Measurements from ENCODE around the gene MAP3K8. TPM values are rescaled to one million over a fixed set of nuclear protein-coding genes. Genes with fewer than 3 reads are reported as not detected.

Gene MAP3K8
- total and polyA plus RNA-seq, 2 of the 8 experiments (the other 6 are each of a cell fraction or from before 2014, with no cell fraction given), result 5.6 to 6.0 TPM

DNA sequence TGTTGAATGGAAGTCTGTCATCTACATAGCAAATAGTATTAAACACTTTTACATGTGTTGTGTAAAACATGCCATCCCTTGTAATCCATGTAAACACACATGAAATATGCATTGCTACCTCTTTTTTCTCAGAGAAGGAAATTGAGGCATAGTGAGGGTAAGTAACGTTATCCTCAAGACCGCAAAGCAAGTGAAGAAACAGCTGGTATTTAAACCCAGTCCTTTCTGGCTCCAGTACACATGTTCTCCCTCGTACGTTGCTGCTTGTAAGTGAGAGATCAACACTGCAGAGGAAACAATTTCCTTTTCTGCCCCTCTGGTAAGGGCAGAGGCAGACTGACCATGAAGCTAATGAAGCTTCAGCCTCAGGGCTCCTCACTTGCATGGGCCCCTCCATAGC lies 28.5 kb downstream of the MAP3K8 start (continued):
- TF ChIP-seq, protein P1, sequence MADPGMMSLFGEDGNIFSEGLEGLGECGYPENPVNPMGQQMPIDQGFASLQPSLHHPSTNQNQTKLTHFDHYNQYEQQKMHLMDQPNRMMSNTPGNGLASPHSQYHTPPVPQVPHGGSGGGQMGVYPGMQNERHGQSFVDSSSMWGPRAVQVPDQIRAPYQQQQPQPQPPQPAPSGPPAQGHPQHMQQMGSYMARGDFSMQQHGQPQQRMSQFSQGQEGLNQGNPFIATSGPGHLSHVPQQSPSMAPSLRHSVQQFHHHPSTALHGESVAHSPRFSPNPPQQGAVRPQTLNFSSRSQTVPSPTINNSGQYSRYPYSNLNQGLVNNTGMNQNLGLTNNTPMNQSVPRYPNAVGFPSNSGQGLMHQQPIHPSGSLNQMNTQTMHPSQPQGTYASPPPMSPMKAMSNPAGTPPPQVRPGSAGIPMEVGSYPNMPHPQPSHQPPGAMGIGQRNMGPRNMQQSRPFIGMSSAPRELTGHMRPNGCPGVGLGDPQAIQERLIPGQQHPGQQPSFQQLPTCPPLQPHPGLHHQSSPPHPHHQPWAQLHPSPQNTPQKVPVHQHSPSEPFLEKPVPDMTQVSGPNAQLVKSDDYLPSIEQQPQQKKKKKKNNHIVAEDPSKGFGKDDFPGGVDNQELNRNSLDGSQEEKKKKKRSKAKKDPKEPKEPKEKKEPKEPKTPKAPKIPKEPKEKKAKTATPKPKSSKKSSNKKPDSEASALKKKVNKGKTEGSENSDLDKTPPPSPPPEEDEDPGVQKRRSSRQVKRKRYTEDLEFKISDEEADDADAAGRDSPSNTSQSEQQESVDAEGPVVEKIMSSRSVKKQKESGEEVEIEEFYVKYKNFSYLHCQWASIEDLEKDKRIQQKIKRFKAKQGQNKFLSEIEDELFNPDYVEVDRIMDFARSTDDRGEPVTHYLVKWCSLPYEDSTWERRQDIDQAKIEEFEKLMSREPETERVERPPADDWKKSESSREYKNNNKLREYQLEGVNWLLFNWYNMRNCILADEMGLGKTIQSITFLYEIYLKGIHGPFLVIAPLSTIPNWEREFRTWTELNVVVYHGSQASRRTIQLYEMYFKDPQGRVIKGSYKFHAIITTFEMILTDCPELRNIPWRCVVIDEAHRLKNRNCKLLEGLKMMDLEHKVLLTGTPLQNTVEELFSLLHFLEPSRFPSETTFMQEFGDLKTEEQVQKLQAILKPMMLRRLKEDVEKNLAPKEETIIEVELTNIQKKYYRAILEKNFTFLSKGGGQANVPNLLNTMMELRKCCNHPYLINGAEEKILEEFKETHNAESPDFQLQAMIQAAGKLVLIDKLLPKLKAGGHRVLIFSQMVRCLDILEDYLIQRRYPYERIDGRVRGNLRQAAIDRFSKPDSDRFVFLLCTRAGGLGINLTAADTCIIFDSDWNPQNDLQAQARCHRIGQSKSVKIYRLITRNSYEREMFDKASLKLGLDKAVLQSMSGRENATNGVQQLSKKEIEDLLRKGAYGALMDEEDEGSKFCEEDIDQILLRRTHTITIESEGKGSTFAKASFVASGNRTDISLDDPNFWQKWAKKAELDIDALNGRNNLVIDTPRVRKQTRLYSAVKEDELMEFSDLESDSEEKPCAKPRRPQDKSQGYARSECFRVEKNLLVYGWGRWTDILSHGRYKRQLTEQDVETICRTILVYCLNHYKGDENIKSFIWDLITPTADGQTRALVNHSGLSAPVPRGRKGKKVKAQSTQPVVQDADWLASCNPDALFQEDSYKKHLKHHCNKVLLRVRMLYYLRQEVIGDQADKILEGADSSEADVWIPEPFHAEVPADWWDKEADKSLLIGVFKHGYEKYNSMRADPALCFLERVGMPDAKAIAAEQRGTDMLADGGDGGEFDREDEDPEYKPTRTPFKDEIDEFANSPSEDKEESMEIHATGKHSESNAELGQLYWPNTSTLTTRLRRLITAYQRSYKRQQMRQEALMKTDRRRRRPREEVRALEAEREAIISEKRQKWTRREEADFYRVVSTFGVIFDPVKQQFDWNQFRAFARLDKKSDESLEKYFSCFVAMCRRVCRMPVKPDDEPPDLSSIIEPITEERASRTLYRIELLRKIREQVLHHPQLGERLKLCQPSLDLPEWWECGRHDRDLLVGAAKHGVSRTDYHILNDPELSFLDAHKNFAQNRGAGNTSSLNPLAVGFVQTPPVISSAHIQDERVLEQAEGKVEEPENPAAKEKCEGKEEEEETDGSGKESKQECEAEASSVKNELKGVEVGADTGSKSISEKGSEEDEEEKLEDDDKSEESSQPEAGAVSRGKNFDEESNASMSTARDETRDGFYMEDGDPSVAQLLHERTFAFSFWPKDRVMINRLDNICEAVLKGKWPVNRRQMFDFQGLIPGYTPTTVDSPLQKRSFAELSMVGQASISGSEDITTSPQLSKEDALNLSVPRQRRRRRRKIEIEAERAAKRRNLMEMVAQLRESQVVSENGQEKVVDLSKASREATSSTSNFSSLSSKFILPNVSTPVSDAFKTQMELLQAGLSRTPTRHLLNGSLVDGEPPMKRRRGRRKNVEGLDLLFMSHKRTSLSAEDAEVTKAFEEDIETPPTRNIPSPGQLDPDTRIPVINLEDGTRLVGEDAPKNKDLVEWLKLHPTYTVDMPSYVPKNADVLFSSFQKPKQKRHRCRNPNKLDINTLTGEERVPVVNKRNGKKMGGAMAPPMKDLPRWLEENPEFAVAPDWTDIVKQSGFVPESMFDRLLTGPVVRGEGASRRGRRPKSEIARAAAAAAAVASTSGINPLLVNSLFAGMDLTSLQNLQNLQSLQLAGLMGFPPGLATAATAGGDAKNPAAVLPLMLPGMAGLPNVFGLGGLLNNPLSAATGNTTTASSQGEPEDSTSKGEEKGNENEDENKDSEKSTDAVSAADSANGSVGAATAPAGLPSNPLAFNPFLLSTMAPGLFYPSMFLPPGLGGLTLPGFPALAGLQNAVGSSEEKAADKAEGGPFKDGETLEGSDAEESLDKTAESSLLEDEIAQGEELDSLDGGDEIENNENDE (IDR thresholded peaks at IDR 0.05; ENCODE audit: insufficient replicate concordance, low read length), result no peak
- TF ChIP-seq KDM5A (IDR thresholded peaks at IDR 0.05; ENCODE audit: low read length) (no peak), TCF12 (IDR thresholded peaks at IDR 0.05; ENCODE audit: low read depth, low read length) (no peak), BRCA1 (IDR thresholded peaks at IDR 0.05; ENCODE audit: low read depth, low read length) (no peak)
- TF ChIP-seq, protein P2, sequence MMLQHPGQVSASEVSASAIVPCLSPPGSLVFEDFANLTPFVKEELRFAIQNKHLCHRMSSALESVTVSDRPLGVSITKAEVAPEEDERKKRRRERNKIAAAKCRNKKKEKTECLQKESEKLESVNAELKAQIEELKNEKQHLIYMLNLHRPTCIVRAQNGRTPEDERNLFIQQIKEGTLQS (IDR thresholded peaks at IDR 0.05; ENCODE audit: insufficient read depth, low read depth, low read length), result no peak

Data from H1 (cell line).